Stimulated activated CD4-positive, alpha-beta T cell treated with anti-CD3 and anti-CD28 coated beads, TNF-alpha, amount 100 ng/mL, for 48 hours (primary cell): ENCODE measurements around the gene PCYT2.

Source experiments
- DNase-seq, 3 donors: peaks; one replicate each; pipeline ENCODE4 v3.0.0-alpha.2; 2020; ENCODE audit warnings: low read depth in 3 of 3

The PCYT2 gene

DNA sequence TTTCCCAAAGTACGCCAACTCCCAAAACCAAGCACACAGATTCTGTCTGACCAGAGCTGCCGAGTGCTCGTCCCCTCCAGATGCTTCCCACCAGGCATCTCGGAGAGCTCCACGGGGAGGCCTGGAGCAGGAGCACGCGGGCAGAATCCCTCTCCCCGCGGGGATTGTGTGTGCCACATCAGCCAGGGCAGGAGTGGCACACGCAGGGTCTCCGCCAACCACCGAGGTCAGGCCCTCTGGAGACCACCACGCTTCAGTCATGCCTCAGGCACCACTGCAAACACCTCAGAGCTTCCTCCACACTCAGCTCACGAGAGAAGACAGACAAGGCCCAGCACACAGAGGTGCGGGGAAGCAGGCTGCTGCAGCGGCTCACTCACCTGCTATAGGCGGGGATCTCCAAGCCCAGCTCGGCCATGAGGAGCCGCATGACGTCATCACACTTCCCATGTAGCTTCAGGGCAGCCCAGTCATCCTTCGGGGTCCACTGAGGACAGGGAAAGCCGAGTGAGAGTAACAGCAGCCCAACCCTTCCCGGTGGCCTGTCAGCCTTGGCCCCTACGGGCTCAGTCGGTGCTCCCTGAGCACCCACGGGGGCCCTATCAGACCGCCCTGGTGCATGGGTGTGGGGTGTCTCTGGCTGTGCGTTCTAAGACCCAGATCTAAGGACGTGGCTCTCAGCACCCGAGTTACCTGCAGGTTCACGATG, 2.3 kb upstream of the PCYT2 start:
- DNase-seq: no peak

DNA sequence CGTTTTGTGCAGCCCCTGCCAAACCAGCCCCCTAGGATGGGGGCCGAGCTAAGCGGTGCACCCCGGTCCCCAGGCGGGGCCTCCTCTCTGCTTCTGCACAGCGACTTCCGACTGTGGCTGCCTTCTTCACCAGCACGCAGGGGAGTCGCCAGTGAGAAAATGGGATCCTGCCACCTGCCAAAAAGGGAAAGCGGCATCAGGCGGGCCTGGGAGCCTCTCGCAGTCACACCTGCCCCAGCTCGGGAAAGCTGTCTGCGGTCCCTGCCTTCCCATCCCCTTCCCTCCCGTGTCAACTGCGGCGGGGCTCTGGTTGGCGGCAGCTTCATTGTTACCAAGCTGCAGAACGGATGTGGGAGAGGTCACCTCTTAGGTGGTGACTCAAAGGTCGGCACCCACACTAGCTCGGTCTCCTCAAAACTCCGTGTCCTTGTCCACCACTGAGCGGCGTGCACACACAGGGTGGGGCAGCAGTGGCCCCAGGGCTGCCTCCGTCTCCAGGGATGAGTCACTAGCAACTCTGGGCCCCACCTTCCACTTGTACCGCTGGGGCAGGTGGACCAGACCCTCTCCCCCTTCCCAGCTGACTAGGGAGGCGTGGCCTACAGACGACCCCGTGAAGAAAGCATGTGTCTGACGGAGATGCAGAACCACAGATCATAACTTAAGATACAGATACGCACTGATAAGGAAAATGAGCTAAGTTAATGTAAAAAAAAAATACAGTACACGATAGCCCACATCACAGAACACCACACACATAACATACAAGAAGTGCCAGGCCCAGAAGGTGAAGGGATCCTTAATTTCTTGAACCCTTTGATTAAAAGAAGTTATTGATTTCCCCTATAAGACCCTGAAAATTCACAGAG, 1.5 kb upstream of the PCYT2 start:
- DNase-seq: no peak

DNA sequence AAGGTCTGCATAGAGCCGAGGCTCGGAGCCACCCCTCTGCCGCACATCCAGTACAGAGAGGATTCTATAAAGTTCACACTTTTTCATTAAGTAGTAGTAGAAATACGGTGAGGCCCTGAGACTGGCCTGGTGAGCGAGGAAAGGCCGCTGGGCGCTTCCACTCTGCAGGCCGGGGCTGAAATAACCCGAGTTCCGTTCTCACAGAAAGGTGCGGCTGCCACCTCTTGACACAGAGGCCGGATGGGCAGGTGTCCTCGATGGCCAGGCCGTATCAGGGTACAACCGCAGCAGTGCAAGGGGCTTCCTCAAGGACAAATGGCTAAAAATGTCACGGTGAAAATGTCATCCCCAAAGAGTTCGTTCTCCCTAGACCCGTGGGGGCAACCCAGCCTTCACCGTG, 770 bp upstream of the PCYT2 start:
- DNase-seq: no peak

DNA sequence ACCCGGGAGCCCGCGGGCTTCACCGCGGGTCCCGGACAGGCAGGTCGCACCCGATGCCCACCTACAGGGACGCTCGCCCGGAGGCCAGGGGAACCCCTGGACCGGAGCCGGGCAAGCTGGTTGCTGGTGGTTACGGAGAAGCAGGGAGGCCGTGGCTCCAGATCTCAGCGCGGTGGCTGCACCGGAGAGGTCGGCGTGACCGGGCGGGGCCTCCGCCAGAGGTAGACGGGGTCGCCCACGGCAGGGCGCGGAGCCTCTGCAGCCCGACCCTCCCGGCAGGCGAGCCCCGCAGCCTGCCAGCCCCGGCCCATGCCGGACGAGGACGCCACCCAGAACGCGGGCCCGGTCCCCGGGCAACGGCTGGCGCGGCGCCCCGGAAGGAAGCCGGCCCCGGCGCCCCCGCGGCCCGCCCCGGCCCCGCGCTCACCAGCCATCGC, 341 bp downstream of the PCYT2 start:
- DNase-seq: no peak

DNA sequence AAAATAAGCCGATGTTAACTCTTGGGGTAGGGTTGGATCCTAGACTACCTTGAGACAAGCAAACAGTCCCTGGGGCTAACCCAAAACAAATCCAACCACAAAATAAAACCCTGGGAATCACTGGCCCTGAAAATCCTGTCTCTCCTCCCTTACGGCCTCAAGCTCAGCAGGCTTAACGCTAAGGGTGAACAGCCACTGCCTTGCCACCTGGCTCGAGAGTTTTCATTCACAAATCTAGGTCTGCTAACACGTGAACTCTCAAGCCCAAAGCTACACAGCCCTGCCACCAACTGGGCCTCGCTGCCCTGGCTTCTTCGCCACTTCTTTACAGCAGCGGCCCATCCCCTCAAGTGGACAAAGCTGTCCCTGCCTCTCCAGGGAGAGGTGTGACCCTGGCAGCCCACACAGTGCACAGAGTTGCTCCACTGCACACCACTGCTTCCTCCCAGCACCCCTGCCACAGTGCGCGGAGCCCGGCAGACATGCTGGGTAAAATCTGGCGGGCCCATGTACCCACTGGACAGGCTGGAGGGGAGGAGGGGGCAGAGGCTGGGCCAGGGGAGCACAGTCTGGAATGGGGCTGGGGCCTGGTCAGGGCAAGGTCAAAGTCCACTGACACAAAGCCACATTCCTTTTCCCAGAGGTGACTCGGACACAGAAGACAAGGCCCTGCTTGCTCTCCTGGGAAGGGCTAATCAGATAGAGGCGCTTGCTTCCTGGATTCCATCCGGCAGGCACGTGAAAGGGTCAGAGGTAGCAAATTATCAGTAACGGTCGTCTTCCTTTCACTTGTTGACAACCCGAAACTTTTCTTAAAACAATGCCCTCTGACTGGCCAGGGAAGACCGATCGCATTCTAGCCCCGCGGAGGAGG, 996 bp downstream of the PCYT2 start:
- no peak for DNase-seq

DNA sequence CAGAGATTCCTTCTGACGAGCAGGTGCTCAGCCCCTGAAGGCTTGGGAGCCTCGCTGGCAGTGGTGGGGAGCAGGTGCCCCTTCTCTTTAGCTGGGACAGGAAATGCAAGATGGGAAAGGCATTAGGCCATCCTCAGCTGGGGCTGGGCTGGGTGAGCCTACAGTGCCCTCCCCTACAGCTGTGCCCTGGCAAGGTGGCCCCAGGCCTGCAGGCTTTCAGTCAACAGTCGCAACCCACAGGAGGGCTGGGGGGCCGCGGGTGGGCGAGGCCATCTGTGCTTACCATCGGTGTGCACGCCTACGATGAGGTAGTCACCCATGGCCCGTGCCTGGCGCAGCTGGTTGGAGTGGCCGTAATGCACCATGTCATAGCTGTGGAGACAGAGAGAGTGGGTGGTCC, 2.0 kb downstream of the PCYT2 start:
- no peak for DNase-seq

DNA sequence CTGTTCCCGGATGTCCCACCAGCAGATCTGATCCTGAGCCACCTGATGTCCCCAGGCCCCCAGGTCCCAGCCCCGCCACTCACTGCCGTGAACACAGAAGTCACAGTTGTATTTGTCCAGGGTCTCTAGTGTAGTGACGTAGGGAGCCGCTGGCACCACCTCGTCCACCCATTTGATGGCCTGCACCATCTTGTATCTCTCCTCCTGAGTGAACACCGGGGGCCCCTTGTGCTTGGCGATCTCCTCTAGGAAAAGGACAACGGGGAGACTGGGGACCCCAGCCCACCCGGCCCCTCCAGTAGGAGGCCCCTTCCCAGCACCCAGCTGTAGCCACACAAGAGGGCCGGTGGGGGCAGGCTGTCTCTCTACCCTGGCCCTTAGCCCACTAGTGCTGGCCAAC, 2.4 kb downstream of the PCYT2 start:
- no peak for DNase-seq

DNA sequence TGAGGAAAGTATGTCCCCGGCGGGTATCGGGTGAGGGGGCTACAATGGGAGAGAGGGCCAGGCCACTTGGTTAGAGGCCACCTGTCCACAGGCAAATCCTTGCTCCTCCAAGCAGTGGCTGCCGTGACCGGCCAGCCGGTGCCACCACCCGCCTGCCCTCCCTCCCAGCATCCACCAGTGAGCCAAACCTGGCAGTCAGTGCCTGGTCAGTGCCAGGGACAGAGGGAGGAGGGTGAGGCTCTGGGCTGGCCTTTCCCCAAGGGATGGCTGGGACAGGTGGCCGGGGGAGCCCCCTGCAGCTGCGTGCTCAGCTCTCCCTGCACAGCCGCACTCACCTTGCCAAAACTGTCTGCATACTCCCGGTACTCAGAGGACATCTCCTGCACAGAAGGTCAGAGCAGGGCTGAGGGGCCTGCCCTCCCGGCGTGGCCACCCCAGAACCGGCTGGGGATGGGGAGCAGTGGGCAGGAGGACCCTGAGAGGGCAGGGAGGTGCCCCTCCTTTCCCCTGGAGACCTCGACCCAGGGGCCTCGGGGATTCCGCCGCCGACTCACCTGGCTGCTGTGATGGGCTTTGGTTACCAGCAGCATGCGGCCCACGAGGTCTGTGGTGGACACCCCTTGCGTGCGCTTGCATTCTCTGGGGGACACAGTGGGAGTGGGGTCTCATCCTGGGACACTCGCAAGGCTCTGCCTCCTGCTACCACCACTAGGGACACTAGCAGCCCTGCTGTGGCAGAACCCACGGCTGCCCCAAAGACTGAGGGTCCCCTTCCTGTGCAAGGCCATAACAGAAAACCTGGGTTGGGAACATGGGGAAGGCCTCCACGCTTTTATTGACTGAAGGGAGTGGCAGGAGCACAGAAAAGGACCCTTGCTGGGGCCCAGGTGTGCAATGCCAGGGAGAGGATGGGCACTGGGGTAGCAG, 3.7 kb downstream of the PCYT2 start:
- DNase-seq: no peak

DNA sequence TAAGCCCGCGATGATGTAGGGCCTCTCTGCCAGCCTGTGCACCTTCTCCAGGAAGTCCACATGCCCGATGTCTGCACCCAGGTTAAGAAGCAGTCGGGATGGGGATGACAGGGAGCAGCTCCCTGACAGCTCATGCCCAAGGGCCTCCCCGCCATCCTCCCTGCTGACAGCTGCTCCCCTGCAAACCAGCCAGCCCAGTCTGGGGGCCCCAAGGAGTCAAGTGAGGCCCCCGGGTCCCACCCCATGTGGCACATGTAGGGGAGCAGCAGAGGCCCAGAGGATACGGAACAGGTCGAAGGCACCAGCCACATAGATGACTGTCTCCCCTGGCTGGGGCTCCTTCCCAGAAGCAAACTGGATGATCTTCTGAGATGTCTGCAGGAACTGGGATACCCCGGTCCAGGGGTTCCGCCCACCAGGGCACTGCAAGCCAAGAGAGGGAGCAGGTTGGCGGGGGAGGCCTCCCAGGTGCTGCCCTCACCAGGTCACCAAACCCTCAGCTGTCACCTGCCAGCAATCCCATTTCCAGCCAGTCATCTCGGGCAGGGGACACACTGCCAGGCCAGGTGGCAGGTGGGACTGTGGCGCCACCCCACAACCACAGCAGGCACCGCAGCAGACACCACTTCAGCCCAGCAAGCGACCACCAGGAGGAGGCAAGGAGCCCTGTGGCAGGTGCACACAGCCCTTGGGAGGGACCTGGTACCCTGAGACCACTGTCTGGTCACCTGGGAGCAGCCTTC, 4.6 kb downstream of the PCYT2 start:
- no peak for DNase-seq

DNA sequence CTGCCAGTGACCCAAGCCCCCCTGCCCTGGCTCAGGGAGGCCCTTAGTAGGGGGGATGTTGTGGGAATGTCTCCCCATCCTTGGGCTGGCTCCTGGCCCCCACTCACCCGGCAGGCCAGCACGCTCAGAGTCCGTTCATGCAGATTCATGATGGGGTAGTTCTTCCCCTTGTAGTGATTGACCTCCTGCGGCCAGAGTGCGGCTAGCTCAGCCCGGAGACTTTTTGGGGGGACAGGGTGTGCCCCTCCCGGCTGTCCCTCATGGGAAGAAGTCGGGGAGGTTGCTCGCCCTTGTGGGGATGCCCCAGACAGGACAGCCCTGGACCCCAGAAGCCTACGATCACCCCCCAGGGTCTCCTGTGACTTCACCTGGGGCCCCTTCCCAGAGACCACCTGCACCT, 5.2 kb downstream of the PCYT2 start:
- DNase-seq: no peak

DNA sequence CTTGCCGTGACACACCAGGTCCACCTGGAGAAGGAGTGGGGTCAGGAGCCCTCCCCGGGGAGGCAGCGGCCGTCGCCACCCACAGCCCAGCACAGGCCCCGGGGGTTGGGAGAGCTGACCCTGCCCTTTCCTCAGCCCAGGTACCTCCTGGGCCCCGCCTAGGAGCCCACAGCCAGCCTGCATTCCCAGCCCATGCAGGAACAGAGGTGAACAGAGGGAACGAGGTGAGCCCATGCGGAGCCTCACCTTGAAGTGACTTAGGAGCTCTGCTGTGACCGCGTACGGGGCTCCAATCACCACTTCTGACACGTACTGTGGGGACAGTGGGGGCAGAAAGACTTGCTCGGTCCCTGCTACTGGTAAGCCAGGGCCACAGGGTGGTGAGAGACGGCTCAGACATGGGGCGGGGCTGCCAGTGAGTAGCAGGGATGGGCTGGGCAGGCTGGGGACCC, 5.7 kb downstream of the PCYT2 start:
- DNase-seq: no peak

DNA sequence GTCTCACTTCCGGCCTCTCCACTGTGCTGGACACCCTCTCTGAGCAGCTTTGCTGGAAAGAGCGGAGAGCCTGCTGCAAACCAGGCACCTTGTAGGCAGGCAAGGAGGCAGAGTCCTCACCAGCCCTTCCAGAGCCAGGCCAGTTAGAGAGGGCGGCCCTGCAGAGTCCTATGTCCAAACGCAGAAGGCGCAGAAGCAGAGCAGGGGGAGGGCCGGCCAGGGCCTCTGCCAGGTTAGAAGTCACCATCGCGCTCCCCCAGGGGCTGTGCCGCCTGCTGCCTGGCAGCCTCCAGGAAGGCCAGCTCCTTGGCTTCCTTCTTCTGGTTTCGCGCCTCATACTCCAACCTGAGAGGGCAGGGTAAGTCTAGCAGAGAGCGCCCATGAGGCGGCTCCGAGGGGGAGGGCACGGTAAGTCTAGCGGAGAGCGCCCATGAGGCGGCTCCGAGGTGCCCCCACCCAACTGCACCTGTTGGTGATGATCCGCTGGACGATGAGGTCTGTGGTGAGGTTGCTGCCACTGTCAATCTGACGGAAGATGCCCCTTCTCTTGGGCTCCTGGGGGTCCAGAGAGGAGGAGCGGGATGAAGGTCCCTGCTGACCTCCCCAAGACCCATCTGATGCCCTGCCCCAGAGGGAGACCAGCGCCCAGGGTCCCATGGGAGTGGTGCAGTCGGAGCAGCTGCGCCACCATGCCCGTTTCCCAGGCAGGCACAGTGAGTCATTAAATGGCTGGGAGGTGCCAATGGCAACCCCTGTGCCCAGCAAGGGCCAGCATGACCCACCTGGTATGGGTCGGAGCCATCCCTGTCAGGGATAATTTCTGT, 6.4 kb downstream of the PCYT2 start:
- no peak for DNase-seq

DNA sequence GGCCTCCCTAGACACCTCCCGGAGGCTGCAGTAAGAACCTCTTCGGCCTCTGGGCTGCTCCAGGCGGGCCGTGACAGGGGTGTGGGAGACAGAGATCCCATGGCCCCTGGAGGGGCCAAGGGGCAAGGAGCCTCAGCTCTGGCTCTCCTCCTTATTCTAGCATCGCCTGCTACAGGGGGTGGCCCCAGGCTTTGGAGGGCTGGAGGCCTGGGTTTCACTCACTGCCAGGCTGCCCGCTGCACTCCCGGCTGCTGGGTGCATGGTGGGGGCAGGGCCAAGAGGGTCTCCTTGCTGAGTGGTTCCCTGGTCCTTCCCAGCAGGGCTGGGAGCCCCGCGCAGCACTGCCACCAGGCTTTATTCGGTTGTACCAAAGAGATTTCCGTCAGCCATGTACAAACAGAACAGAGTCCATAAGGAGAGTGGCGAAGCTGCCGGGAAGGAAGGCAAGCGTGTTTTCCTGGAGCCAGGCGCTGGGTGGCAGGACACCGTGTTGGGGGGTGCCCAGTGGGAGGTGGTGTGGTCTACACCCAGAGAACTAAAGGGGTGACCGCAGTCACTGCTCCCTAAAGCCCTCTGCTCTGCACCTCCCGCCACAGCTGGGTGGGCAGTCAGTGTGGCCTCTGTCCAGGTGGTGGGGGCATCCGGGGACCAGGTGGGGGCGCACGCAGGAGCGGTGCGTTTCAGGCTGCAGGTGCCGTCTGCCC, 7.2 kb downstream of the PCYT2 start:
- no peak for DNase-seq

DNA sequence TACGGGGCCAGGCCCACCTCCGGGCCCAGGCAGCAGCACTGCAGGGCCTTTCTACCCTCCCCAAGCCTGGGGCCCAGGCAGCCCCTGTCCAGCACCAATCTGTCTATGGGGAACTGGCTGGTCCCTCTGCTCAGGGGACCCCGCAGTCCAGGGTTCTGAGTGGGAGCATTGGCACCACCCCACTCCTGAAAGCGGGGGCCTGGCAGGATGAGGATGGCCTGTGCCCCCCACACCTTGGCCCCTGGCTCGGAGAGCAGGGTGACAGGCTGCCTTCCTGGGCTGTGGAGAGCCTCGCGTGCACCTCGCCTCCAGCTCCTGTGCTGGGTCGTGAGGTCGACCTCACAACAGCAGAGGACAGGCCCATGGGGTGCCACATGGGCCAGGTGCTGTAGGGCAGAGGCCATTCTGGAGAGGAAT, 7.8 kb downstream of the PCYT2 start:
- DNase-seq: no peak

DNA sequence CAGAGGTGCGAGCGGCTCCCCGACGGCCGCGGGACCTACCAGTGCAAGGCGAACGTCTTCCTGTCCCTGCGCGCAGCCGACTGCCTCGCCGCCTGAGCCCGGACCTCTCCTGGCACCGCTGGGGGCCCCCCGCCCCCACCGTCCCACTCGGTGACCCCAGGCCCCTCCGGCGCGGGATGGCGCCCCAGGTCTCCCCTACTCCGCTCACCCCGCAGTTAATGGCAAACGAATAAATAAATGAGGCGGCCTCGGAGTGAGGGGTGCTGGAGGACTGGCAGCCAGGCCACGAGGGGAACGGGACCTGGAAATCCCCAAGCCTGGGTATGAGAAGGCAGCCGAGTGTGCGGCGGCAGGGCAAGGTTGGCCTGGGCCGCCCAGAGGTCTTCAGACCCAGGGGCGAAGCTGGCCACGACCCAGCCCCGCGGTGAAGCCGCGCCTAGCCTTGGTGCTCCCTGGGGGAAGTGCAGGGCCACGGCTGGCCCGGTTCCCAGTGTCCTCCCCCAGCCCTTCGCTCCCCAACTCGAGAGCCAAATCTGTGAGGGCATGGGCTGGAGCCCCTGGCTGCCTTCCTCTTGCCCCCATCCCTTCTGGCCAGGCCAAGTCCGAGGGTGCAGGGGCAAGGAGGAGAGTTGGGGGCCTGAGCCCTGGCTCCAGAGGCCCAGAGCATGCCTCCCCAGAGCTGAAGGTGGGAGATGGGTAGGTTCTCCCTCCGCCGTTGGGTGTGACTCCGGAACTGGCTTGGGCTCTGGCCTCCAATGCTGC, 8.4 kb downstream of the PCYT2 start:
- DNase-seq: no peak

DNA sequence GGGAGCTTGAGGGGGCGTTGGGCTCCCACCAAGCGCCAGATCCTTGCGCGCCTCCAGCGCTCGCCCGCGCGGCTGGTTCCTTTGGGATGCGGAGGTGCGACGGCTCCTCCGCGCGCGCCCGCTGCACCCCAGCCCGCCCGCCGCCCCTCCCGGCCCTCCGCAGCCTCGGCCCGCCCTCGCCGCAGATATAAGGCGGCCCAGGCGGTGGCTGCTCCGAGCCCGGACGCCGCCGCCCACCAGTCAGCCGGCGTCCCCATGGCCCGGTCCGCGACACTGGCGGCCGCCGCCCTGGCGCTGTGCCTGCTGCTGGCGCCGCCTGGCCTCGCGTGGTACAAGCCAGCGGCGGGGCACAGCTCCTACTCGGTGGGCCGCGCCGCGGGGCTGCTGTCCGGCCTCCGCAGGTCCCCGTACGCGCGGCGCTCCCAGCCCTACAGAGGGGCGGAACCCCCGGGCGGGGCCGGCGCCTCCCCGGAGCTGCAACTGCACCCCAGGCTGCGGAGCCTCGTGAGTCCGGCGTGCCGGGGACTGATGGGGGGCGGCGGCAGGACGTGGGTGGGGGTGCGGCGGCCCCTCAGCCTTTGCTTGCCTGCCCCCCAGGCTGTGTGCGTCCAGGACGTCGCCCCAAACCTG, 9.1 kb downstream of the PCYT2 start, which contains the start of gene NPB:
Gene NPB (plus strand): TSS at position 216 of the 630 bp plus-strand sequence. CDS start 40 bp downstream, at position 256.
- no peak for DNase-seq
